WTC11 (cell line): ENCODE results near the gene HIC1. TPM values are rescaled to one million over a fixed set of nuclear protein-coding genes. Genes with fewer than 3 reads are reported as not detected.
A peak's percentile ranks its signal among the peaks of the same experiment; 100 is the strongest.

Source experiments
- ATAC-seq: fragments of 200-7000 bp; cut with Tn5 transposase; 2 replicates; pipeline ENCODE4 v1.10.0; 2021; ENCODE audit warnings: mild to moderate bottlenecking, moderate library complexity
- CTCF ChIA-PET: fragments of 300-600 bp; sonication (Branson Sonifier 250); formaldehyde crosslinking; loops from one replicate; lab custom pipeline; 2021; ENCODE audit warnings: antibody characterized with exemption; lab: Charles Lee
- POLR2A ChIA-PET: fragments of 350-600 bp; sonication (Branson Sonifier 250); formaldehyde crosslinking; loops from one replicate; lab custom pipeline; 2021; ENCODE audit warnings: antibody characterized with exemption; lab: Charles Lee
- DNase-seq: peaks from one replicate; pipeline ENCODE4 v3.0.0; 2021; ENCODE audit warnings: low spot score
- H3K27ac Mint-ChIP-seq: 2 replicates; pipeline ENCODE4 v1.8.0; 2021; ENCODE audit warnings: mixed read lengths
- H3K27me3 Mint-ChIP-seq: 2 replicates; pipeline ENCODE4 v1.8.0; 2021; ENCODE audit warnings: low read depth, mild to moderate bottlenecking, moderate library complexity, mixed read lengths
- H3K36me3 Mint-ChIP-seq: 2 replicates; pipeline ENCODE4 v1.8.0; 2021; ENCODE audit warnings: mixed read lengths
- H3K4me1 Mint-ChIP-seq: 2 replicates; pipeline ENCODE4 v1.8.0; 2022; ENCODE audit warnings: mixed read lengths
- H3K4me3 Mint-ChIP-seq: 2 replicates; pipeline ENCODE4 v1.8.0; 2021; ENCODE audit warnings: mild to moderate bottlenecking, moderate library complexity, mixed read lengths
- H3K9me3 Mint-ChIP-seq: 2 replicates; pipeline ENCODE4 v1.8.0; 2021; ENCODE audit warnings: mixed read lengths
- ARID4B ChIP-seq: sonication (generic); formaldehyde crosslinking; IDR thresholded peaks from 2 replicates; pipeline ENCODE4 v1.8.0; 2023; ENCODE audit warnings: missing genetic modification reagents, mild to moderate bottlenecking, borderline replicate concordance
- CDX4 ChIP-seq: fragments of 250-450 bp; sonication (Bioruptor Pico); IDR thresholded peaks from 2 replicates; pipeline ENCODE4 v1.9.0; 2021; ENCODE audit warnings: moderate library complexity, mild to moderate bottlenecking, inconsistent platforms, borderline replicate concordance
- CTCF ChIP-seq: fragments of 200-600 bp; IDR thresholded peaks from 2 replicates; pipeline ENCODE4 v1.8.0; 2022; ENCODE audit warnings: antibody characterized with exemption
- E2F5 ChIP-seq: sonication (generic); formaldehyde crosslinking; IDR thresholded peaks from 2 replicates; pipeline ENCODE4 v1.8.1; 2022; ENCODE audit warnings: mild to moderate bottlenecking, moderate library complexity, missing genetic modification reagents
- ESRRA ChIP-seq: sonication (generic); formaldehyde crosslinking; IDR thresholded peaks from 2 replicates; pipeline ENCODE4 v1.8.1; 2022; ENCODE audit warnings: mild to moderate bottlenecking, missing genetic modification reagents, borderline replicate concordance
- FOXP1 ChIP-seq: sonication (generic); formaldehyde crosslinking; IDR thresholded peaks from 2 replicates; pipeline ENCODE4 v1.8.0; 2022; ENCODE audit warnings: missing genetic modification reagents, mild to moderate bottlenecking, moderate library complexity, borderline replicate concordance
- GABPB1 ChIP-seq: sonication (generic); formaldehyde crosslinking; IDR thresholded peaks from 2 replicates; pipeline ENCODE4 v1.8.1; 2023; ENCODE audit warnings: mild to moderate bottlenecking, missing genetic modification reagents
- HMGA2 ChIP-seq: fragments of 250-450 bp; sonication (Bioruptor Pico); IDR thresholded peaks from 2 replicates; pipeline ENCODE4 v1.4.0; 2021; ENCODE audit warnings: mild to moderate bottlenecking, moderate library complexity
- HMGXB4 ChIP-seq: sonication (generic); formaldehyde crosslinking; IDR thresholded peaks from 2 replicates; pipeline ENCODE4 v1.8.1; 2023; ENCODE audit warnings: mild to moderate bottlenecking, moderate library complexity, missing genetic modification reagents
- KAT7 ChIP-seq: sonication (generic); formaldehyde crosslinking; IDR thresholded peaks from 2 replicates; pipeline ENCODE4 v1.8.1; 2023; ENCODE audit warnings: missing genetic modification reagents, mild to moderate bottlenecking, borderline replicate concordance
- PRRX2 ChIP-seq: fragments of 250-450 bp; sonication (Bioruptor Pico); IDR thresholded peaks from 2 replicates; pipeline ENCODE4 v1.8.0; 2021; ENCODE audit warnings: mild to moderate bottlenecking
- SMAD3 ChIP-seq: sonication (generic); formaldehyde crosslinking; IDR thresholded peaks from 2 replicates; pipeline ENCODE4 v1.8.0; 2022; ENCODE audit warnings: missing genetic modification reagents, mild to moderate bottlenecking, borderline replicate concordance
- SMAD4 ChIP-seq: sonication (generic); formaldehyde crosslinking; IDR thresholded peaks from 2 replicates; pipeline ENCODE4 v1.8.0; 2022; ENCODE audit warnings: mild to moderate bottlenecking, missing genetic modification reagents
- SP1 ChIP-seq: sonication (generic); formaldehyde crosslinking; conservative IDR thresholded peaks from 2 replicates; pipeline ENCODE4 v1.8.1; 2022; ENCODE audit warnings: missing genetic modification reagents
- TCF7 ChIP-seq: sonication (generic); formaldehyde crosslinking; IDR thresholded peaks from 2 replicates; pipeline ENCODE4 v1.8.0; 2022; ENCODE audit warnings: mild to moderate bottlenecking, low read depth, missing genetic modification reagents, moderate library complexity
- TP53 ChIP-seq: sonication (generic); formaldehyde crosslinking; IDR thresholded peaks from 2 replicates; pipeline ENCODE4 v1.8.1; 2023; ENCODE audit warnings: mild to moderate bottlenecking, missing genetic modification reagents
- USF1 ChIP-seq: sonication (generic); formaldehyde crosslinking; IDR thresholded peaks from 2 replicates; pipeline ENCODE4 v1.8.0; 2022; ENCODE audit warnings: mild to moderate bottlenecking, missing genetic modification reagents
- ZNF671 ChIP-seq: fragments of 250-450 bp; sonication (Bioruptor Pico); IDR thresholded peaks from 2 replicates; pipeline ENCODE4 v1.8.0; 2021; ENCODE audit warnings: mild to moderate bottlenecking
- total RNA-seq: library from RNA; stranded (reverse); gene quantifications from 3 replicates; pipeline ENCODE4 v1.2.3, GENCODE V29; 2021

Gene HIC1
- total RNA-seq, 1 experiment from 2014 or later: 0.37 TPM

- no peak for TF ChIP-seq E2F5 (CRISPR knock-in tag)
- TF ChIP-seq HMGXB4 (CRISPR knock-in tag): no peak
- no peak for TF ChIP-seq KAT7 (CRISPR knock-in tag)
- TF ChIP-seq ESRRA (CRISPR knock-in tag): no peak
- no peak for TF ChIP-seq SMAD3 (CRISPR knock-in tag)
- no peak for TF ChIP-seq CTCF
- no peak for TF ChIP-seq TP53
- TF ChIP-seq GABPB1: no peak
Measured at GRCh38 chr17:2095536-2095910, 40.6 kb downstream of the HIC1 start (continued).

GRCh38 chr17:2101448-2102257 lies 46.8 kb downstream of the HIC1 start:
- POLR2A ChIA-PET: no interaction called here
- no peak for ATAC-seq

GRCh38 chr17:2102931-2103809 lies 48.3 kb downstream of the HIC1 start:
- DNase-seq (no peak), ATAC-seq (no peak)
- Mint-ChIP-seq H3K9me3 (no peaks in the 10 kb centered on the region), H3K4me3 (no peak overlapping the region), H3K27me3 (no peaks in the 10 kb centered on the region), H3K36me3 (no peaks in the 10 kb centered on the region; the same call in 1 of the 2 replicates), H3K4me1 (peaks cover 8% of the 10 kb centered on the region; the same call in 1 of the 2 replicates), H3K27ac (peak overlapping the region; percentile 68; the same call in 1 of the 2 replicates)
- ChIA-PET POLR2A (interaction anchor here (0.6 kb wide), 1 partner anchor 122 kb away, joined by 5 read pairs; no protein-coding TSS in a partner anchor), CTCF (interaction anchor here (0.7 to 2.6 kb wide), 8 partner anchors 8 to 250 kb away, joined by 3 to 9 read pairs (median 4); no protein-coding TSS in a partner anchor)
- TF ChIP-seq ARID4B (CRISPR knock-in tag): no peak
- no peak for TF ChIP-seq USF1
- no peak for TF ChIP-seq KAT7 (CRISPR knock-in tag)
- TF ChIP-seq SMAD4 (CRISPR knock-in tag): no peak
- TF ChIP-seq CDX4 (CRISPR knock-in tag): no peak
- TF ChIP-seq TCF7 (CRISPR knock-in tag): no peak
- TF ChIP-seq TP53: no peak
- no peak for TF ChIP-seq SP1 (CRISPR knock-in tag)
- no peak for TF ChIP-seq HMGA2
- TF ChIP-seq FOXP1 (CRISPR knock-in tag): no peak
- TF ChIP-seq PRRX2: no peak

More at GRCh38 chr17:2101448-2102257, 46.8 kb downstream of the HIC1 start:
- Mint-ChIP-seq H3K27ac (no peak overlapping the region), H3K4me3 (no peak overlapping the region), H3K36me3 (no peaks in the 10 kb centered on the region; the same call in 1 of the 2 replicates), H3K9me3 (no peaks in the 10 kb centered on the region), H3K27me3 (no peaks in the 10 kb centered on the region), H3K4me1 (peaks cover 8% of the 10 kb centered on the region; the same call in 1 of the 2 replicates)
- CTCF ChIA-PET: interaction anchor here (1.8 to 2.6 kb wide), 2 partner anchors 10 to 143 kb away, joined by 7 to 9 read pairs; no protein-coding TSS in a partner anchor
- no peak for DNase-seq
- TF ChIP-seq ZNF671 (CRISPR knock-in tag): no peak
